Kidney tubule cell (primary cell): ENCODE measurements around the gene BBC3.

Experiments
- DNase-seq: peaks from one replicate; pipeline ENCODE4 v3.0.0-alpha.2; 2018; ENCODE audit warnings: low spot score

BBC3 gene

DNA sequence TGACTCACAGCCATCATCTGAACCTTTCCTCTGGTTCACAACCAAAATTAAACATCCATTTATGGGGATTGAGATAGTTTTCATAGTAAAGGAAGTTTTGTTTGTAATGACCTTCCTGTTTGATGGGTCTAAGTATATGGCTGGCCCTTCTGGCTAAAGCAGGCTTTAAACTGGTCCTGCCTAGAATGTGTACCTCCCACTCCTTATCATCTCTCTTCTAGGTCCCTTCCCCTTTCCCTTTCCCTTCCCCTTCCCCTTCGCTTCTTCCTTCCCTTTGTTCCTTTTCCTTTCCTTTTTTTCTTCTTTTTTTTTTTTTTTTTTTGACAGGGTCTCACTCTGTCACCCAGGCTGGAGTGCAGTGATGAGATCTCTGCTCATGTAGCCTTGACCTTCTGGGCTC, 35.6 kb downstream of the BBC3 start:
- DNase-seq, result no peak

DNA sequence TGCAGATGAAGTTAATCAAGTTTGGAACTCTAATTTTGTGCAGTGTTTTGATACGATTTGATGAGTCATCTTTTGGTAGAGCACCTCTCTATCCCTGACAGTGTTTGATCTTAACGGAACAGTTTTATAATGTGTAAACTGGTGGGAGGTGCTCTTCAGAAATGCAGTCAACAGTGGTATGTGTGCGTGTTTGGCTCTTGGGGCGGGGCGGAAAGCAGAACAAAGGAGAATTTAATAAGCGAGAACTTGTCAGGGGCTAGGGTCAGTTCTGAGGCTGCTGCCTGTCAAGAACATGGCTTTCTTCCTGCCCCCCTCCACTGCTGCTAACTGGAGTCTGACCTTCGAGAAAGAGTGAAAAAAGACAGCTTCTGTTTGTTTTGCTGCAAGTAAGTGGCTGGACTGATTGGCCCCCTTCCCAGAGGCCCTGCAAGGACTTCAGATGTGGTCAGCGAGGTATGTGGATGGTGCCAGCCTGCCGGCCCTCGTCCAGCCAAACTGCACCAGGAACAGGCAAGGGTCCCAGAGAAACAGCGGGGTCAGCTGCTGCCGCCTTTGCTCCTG, 40.8 kb downstream of the BBC3 start:
- DNase-seq, result peak; percentile 69

DNA sequence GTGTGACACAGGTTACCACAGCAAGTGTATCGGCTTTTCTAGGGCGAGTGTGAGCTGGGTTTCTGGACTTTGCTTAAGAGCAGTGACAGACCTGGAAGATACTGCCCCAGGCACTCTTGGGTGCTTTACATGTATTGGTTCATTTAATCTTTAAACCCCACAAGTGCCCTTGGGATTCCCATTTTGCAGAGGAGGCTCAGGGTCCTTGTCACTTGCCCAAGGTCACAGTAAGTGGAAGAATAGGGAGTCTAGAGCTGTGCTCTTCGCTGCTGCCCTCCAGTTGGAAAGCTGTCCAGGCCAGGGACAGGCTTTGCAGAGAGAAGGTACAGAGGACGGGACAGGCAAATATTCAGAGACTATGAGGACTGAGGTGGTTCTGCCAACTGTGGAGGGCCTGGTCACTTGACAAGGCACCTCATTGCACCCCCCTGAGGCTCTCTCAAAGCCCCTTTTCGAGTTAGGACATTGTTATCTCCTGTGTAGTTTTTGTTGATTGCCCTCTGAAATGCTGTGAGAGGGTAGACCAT, 42.4 kb downstream of the BBC3 start:
- no peak for DNase-seq

DNA sequence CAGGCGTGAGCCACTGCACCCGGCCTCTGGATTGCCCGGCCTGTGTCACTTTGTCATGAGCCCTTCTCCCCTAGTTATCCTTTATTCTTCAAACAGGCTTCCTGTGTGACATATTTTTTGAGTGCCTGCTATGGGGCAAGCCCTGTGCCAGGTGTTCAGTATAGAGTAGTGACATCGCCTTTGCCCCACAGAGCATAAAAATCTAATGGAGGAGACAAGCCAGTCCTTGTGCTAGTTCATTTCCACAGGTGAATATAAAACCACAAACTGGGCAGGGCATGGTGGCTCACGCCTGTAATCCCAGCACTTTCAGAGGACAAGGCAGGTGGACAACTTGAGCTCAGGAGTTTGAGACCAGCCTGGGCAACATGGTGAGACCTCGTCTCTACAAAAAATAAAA, 43.2 kb downstream of the BBC3 start:
- DNase-seq, result no peak

DNA sequence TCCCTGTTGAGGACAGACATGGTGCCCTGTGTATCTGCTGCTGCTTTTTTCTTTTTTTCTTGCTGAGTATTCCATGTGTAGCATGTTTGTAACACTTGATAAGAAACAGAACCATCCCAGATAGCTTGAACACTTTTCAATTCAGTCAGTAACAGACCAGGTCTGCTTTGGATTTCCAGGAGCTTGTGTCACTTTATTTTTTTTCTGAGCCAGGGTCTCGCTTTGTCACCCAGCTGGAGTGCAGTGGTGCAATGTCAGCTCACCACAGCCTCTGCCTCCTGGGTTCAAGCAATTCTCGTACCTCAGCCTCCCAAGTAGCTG, 43.7 kb downstream of the BBC3 start:
- DNase-seq, result no peak

DNA sequence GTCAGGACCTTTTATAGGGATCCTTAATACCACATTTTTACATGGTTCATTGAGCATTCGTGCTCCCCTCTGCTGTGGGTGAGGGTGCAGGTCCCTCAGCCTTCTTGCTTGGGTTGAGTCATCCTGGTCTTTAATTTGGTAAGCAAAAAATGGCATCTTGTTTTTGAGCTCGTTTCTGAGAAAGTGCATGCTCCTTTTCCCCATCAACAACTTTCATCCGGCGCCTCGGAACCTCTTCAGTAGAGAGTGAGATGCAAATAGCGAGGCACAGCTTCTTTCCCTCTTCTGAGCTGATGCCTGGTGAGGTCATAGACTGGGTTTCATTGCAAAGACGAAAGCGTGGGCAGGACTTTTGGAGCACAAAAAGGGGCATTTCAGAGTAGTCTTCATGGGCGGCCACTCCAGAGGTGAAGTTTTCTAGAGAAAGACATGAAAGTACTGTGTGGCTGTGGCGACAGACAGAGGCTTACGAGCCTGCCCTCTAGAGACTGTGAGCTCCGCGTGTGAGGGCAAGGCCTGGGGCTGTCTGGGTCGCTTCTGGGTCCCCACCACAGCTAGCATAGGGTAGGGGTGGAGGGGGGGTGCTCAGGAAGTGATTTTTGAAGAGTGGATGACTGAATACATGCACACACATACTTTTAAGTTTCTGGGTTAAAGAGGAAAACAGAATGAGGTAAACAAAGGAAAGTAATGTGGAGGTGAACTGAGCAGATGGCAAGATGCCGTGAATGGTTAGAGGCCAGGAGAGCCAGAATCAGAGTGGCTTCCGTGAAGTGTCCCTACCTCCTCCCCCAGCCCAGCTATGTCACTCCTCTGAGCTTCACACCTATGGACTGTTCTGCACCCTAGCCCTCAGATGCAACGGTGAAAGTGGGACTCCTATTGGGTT, 44.3 kb downstream of the BBC3 start:
- DNase-seq, result no peak

DNA sequence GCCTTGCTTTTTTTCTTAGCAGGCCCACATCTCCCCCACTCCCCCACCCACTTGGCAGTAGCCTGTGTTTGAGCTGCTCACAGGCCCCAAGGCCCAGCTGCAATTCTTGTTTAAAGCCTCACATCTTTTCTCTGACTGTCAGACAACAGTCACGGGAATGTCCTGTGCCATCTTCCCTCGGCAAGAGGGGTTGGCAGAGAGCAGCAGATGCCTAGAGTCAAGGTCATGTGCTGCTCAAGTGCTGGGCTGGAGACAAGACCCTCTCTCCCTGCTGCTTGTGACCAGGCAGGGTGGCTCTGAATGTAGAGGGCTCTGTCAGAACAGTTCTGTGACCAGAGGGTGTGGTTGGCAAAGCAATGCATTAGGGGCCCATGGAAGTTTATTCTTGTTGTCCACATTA, 47.4 kb downstream of the BBC3 start:
- DNase-seq, result no peak

DNA sequence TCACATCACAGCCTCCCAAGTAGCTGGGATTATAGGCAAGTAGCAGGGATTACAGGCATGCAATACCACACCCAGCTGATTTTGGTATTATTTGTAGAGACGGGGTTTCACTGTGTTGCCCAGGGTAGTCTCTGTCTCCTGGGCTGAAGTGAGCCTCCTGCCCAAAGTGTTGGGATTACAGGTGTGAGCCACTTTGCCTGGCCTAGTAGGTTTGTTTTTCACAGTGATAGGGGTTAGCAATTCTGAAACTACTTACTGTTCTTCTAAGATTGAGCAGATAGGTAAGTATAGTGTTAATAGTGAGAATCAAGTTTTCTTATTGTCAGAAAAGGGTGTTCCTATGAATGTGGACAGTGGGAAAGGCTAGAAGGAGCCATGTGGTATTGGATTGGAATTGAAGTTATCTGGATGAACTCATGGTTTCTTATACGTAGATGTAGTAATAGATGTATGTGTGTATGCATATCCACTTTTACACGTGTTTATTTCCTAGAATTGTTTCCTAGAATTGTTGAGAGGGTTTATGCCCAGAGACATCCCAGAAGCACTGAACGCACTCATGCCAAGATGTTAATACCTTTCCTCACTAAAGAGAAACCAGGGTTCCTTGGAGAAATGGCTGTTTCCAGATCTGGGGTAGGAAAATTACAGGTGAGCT, 51.2 kb downstream of the BBC3 start:
- DNase-seq, result no peak

DNA sequence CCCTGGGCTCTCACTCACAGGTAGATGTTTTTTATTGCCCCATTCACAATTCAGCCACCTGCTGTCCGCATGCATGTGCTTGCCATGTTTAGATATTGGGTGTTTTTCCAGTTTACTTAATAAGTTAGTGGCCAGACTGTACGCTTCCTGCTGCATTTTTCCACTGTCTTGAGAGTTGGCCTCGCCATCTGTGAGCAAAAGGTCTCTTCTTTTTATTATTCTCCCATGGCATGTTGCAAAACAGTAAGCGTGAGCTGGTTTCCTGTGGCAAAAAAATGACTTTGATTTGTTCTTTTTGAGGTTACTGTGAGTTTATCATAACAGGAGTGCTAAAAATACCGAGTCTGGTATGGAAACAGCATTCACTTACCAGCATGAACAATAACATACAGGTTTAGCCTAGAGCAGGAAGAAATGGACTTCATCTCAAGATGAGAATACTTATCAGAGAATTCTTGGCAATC, 54.3 kb downstream of the BBC3 start:
- DNase-seq, result no peak

DNA sequence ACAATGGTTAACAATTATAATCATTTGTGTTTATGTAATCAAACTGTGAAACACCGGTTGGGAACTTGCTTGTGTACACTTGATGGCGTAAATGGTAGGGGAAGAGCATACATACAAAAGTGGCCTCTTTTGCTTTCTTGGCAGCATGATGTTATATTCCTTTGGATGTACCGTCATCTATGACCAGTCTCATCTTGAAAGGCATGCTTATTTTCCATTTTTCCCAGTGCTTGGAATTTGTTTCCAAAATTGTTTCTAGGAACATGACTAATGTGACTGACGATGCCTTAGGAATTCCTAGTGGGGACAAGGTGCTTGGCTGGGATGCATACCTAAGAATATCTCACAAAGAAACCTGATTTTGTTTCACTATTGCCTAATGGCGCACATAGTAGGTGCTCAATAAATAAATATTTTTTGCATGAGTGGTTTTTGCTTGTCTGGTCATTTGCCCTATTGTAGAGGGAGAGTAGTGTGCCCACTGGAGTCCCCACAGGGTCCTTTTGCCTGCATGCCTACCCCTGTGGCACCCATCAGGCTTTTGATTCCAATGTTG, 54.9 kb downstream of the BBC3 start:
- DNase-seq, result peak; percentile 47

DNA sequence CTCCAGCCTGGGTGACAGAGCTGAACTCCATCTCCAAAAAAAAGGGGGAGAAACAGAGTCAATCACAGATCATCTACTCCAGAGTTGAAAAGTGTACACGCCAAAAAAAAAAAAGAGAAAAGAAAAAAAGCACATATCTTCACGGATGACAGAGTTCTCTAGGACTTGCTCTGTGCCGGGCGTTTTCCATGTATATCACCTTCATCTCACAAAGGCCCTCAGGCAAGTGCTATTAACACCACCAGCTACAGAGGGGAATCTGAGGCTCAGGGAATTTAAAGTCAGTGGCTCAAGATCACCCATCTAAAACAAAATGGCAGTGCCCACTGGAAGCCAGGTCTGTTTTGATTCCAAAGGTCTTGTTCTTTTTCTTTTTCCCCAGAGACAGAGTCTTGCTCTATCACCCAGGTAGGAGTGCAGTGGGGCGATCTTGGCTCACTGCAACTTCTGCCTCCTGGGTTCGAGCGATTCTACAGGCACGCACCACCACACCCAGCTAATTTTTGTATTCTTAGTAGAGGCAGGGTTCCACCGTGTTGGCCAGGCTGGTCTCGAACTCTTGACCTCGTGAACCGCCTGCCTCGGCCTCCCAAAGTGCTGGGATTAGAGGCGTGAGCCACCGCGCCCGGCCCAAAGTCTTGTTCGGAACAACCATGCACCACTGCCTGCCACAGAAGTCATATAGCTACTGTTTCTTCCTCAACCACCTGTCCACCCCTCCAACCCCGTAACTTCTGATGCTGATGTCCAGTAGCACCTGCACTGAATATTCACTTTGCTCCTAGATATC, 58.1 kb downstream of the BBC3 start:
- no peak for DNase-seq
